ENCODE data around the gene EPB41L2.
"Not testable (repeated sequence)": the region's sequence is repeated elsewhere in the genome, so short reads cannot be mapped to it uniquely, and the experiment has no call there.

The EPB41L2 gene

DNA sequence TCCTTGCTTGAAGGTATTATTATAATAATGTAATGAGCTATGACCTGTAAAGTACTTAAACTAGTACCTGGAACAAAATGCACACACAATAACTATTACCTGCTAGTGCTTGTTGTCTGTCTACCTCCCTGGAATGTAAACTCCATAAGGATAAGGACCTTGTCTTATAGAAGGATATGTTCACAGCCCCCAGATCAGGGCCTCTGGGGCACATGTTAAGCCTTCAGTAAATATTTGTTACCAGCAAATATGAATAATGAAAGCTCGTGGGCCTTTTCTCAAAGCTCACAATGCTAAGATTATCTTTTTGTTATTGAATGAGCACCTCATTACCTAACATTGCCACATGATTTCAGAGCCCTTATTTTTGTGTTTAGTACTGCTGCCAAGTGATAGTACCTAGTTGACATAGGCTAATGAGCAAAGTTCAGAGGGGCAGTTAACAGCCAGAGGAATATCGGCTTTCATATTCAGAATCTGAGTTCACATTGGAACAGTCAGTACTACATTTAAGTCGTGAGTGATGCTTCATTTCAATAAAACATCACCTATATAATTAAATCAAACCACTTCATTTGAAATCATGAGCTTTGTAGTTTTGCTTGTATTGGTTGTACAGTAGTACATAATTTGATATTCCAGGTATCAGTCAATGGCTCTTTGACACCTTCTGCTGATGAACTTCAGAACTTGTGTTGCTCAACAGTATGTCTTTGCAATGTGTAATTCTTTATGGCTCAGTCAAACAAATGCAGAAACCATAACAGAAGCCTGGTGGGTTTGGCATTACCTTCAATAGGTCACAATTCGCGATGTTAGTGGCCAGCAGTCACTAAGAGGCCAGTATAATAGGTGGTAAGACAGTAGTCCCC lies 247.6 kb downstream of the EPB41L2 start:
- Histone ChIP-seq H3K4me1 (ENCODE audit: low read length) (no peaks in the 10 kb centered on the region), H3K9ac (ENCODE audit: low read length) (no peak overlapping the region), H3K4me3 (ENCODE audit: low read length) (no peak overlapping the region), H2AFZ (ENCODE audit: low read depth, low read length) (no peak overlapping the region), H3K27ac (ENCODE audit: low read length) (no peak overlapping the region), H4K20me1 (ENCODE audit: insufficient read depth, low read length) (no peaks in the 10 kb centered on the region), H3K27me3 (ENCODE audit: low read depth, low read length) (no peaks in the 10 kb centered on the region), H3K4me2 (ENCODE audit: low read length) (no peak overlapping the region), H3K36me3 (replicated peaks; ENCODE audit: low read depth, low read length) (no peaks in the 10 kb centered on the region), H3K9me3 (ENCODE audit: insufficient read depth, low read length) (no peaks in the 10 kb centered on the region), H3K79me2 (ENCODE audit: low read length) (no peaks in the 10 kb centered on the region)
- TF ChIP-seq EZH2phosphoT487 (IDR thresholded peaks at IDR 0.05; ENCODE audit: low read depth): no peak

GRCh38 chr6:130814506-130814905 lies 248.5 kb downstream of the EPB41L2 start:
- no peaks in the 10 kb centered on the region for H3K36me3 ChIP-seq (replicated peaks; ENCODE audit: low read depth, low read length)
- no peaks in the 10 kb centered on the region for H3K79me2 ChIP-seq (ENCODE audit: low read length)
- no peak overlapping the region for H3K9ac ChIP-seq (ENCODE audit: low read length)
- H3K4me3 ChIP-seq (ENCODE audit: low read length): no peak overlapping the region
- H3K27me3 ChIP-seq (ENCODE audit: low read depth, low read length): no peaks in the 10 kb centered on the region
- H3K4me1 ChIP-seq (ENCODE audit: low read length): no peaks in the 10 kb centered on the region
- H3K4me2 ChIP-seq (ENCODE audit: low read length): no peak overlapping the region
- H3K27ac ChIP-seq (ENCODE audit: low read length): no peak overlapping the region
- no peak for TF ChIP-seq EZH2phosphoT487 (IDR thresholded peaks at IDR 0.05; ENCODE audit: low read depth)
- TF ChIP-seq, protein P1, sequence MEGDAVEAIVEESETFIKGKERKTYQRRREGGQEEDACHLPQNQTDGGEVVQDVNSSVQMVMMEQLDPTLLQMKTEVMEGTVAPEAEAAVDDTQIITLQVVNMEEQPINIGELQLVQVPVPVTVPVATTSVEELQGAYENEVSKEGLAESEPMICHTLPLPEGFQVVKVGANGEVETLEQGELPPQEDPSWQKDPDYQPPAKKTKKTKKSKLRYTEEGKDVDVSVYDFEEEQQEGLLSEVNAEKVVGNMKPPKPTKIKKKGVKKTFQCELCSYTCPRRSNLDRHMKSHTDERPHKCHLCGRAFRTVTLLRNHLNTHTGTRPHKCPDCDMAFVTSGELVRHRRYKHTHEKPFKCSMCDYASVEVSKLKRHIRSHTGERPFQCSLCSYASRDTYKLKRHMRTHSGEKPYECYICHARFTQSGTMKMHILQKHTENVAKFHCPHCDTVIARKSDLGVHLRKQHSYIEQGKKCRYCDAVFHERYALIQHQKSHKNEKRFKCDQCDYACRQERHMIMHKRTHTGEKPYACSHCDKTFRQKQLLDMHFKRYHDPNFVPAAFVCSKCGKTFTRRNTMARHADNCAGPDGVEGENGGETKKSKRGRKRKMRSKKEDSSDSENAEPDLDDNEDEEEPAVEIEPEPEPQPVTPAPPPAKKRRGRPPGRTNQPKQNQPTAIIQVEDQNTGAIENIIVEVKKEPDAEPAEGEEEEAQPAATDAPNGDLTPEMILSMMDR (IDR thresholded peaks at IDR 0.05; ENCODE audit: low read depth, low read length): no peak
- no peaks in the 10 kb centered on the region for H4K20me1 ChIP-seq (ENCODE audit: insufficient read depth, low read length)
- no peaks in the 10 kb centered on the region for H3K9me3 ChIP-seq (ENCODE audit: insufficient read depth, low read length)
- no peak overlapping the region for H2AFZ ChIP-seq (ENCODE audit: low read depth, low read length)

- TF ChIP-seq, protein P1 (IDR thresholded peaks at IDR 0.05; ENCODE audit: low read depth, low read length): no peak
- no peak for TF ChIP-seq EZH2phosphoT487 (IDR thresholded peaks at IDR 0.05; ENCODE audit: low read depth)
- Histone ChIP-seq H3K4me1 (ENCODE audit: low read length) (no peaks in the 10 kb centered on the region), H3K4me3 (ENCODE audit: low read length) (no peak overlapping the region), H2AFZ (ENCODE audit: low read depth, low read length) (no peak overlapping the region), H3K36me3 (replicated peaks; ENCODE audit: low read depth, low read length) (no peaks in the 10 kb centered on the region), H3K4me2 (ENCODE audit: low read length) (no peak overlapping the region), H3K9ac (ENCODE audit: low read length) (no peak overlapping the region), H3K27me3 (ENCODE audit: low read depth, low read length) (no peaks in the 10 kb centered on the region), H3K27ac (ENCODE audit: low read length) (no peak overlapping the region), H3K9me3 (ENCODE audit: insufficient read depth, low read length) (no peaks in the 10 kb centered on the region), H4K20me1 (ENCODE audit: insufficient read depth, low read length) (no peaks in the 10 kb centered on the region), H3K79me2 (ENCODE audit: low read length) (no peaks in the 10 kb centered on the region)
Observed at GRCh38 chr6:130811932-130812331, 251.1 kb downstream of the EPB41L2 start.

GRCh38 chr6:130810307-130811030 lies 252.6 kb downstream of the EPB41L2 start:
- no peak overlapping the region for H2AFZ ChIP-seq (ENCODE audit: low read depth, low read length)
- H3K36me3 ChIP-seq (replicated peaks; ENCODE audit: low read depth, low read length): no peaks in the 10 kb centered on the region
- no peak overlapping the region for H3K27ac ChIP-seq (ENCODE audit: low read length)
- H3K9me3 ChIP-seq (ENCODE audit: insufficient read depth, low read length): no peaks in the 10 kb centered on the region
- H3K9ac ChIP-seq (ENCODE audit: low read length): no peak overlapping the region
- TF ChIP-seq, protein P1 (IDR thresholded peaks at IDR 0.05; ENCODE audit: low read depth, low read length): no peak
- no peak for TF ChIP-seq EZH2phosphoT487 (IDR thresholded peaks at IDR 0.05; ENCODE audit: low read depth)
- H3K27me3 ChIP-seq (ENCODE audit: low read depth, low read length): no peaks in the 10 kb centered on the region
- no peak overlapping the region for H3K4me2 ChIP-seq (ENCODE audit: low read length)
- no peaks in the 10 kb centered on the region for H3K79me2 ChIP-seq (ENCODE audit: low read length)
- H4K20me1 ChIP-seq (ENCODE audit: insufficient read depth, low read length): no peaks in the 10 kb centered on the region
- no peak overlapping the region for H3K4me3 ChIP-seq (ENCODE audit: low read length)
- no peaks in the 10 kb centered on the region for H3K4me1 ChIP-seq (ENCODE audit: low read length)

GRCh38 chr6:130801368-130801767 lies 261.7 kb downstream of the EPB41L2 start:
- H3K36me3 ChIP-seq (replicated peaks; ENCODE audit: low read depth, low read length); H3K9ac ChIP-seq (ENCODE audit: low read length); H3K27ac ChIP-seq (ENCODE audit: low read length); H3K79me2 ChIP-seq (ENCODE audit: low read length); H4K20me1 ChIP-seq (ENCODE audit: insufficient read depth, low read length); H3K9me3 ChIP-seq (ENCODE audit: insufficient read depth, low read length); H3K27me3 ChIP-seq (ENCODE audit: low read depth, low read length); H3K4me1 ChIP-seq (ENCODE audit: low read length); H2AFZ ChIP-seq (ENCODE audit: low read depth, low read length); H3K4me2 ChIP-seq (ENCODE audit: low read length); H3K4me3 ChIP-seq (ENCODE audit: low read length): not testable (repeated sequence)
